B cell (primary cell): ENCODE measurements around the gene BPIFB2. TPM values are rescaled to one million over a fixed set of nuclear protein-coding genes. Genes with fewer than 3 reads are reported as not detected.
"Not testable (repeated sequence)": the region's sequence is repeated elsewhere in the genome, so short reads cannot be mapped to it uniquely, and the experiment has no call there.

Source experiments
- ATAC-seq: fragments of 200-7000 bp; cut with Tn5 transposase; one replicate; pipeline ENCODE4 v1.10.0; 2021; ENCODE audit warnings: low read depth, mild to moderate bottlenecking, moderate number of reproducible peaks, moderate library complexity
- CTCF ChIA-PET: fragments of 350-600 bp; sonication (Branson Sonifier 250); formaldehyde crosslinking; loops from one replicate; lab custom pipeline; 2021; ENCODE audit warnings: antibody characterized with exemption, inconsistent platforms; lab: Charles Lee
- POLR2A ChIA-PET: fragments of 350-600 bp; sonication (Branson Sonifier 250); formaldehyde crosslinking; loops from one replicate; lab custom pipeline; 2021; ENCODE audit warnings: antibody characterized with exemption; lab: Charles Lee
- DNase-seq: peaks from one replicate; pipeline ENCODE4 v3.0.0; 2013
- H2AFZ ChIP-seq: 2 replicates; pipeline ENCODE4 v1.6.1; 2012; ENCODE audit warnings: mild to moderate bottlenecking, low read depth, low read length; ENCODE audit not compliant: insufficient read depth, poor library complexity, severe bottlenecking
- H3K27ac ChIP-seq, 2 donors: 1 replicate in 1 of 2; 2 replicates in 1 of 2; pipeline ENCODE4 v1.5.1; 2012 to 2013; ENCODE audit warnings: low read length in 2 of 2, mild to moderate bottlenecking in 2 of 2, moderate library complexity in 1 of 2
- H3K27me3 ChIP-seq, 4 experiments: fragments of 200-600 bp in 1 of 4; sonication (generic) in 1 of 4; replicated peaks in 1 of 4; 1 replicate in 2 of 4; 2 replicates in 2 of 4; pipeline versions ENCODE4 v1.6.1 to v1.7.0; 2013 to 2016; ENCODE audit warnings: low read length in 3 of 4, mild to moderate bottlenecking in 2 of 4, mixed read lengths in 1 of 4, moderate library complexity in 1 of 4; ENCODE audit not compliant: insufficient read depth in 4 of 4, control insufficient read depth in 3 of 4; ENCODE audit errors: control extremely low read depth in 1 of 4
- H3K36me3 ChIP-seq, 2 experiments: replicated peaks in 1 of 2; 1 replicate in 1 of 2; 2 replicates in 1 of 2; pipeline versions ENCODE4 v1.6.1 to v1.7.1; 2013; ENCODE audit warnings: low read length in 1 of 2; ENCODE audit not compliant: insufficient read depth in 2 of 2, control insufficient read depth in 1 of 2; ENCODE audit errors: control extremely low read depth in 1 of 2, extremely low read depth in 1 of 2
- H3K4me1 ChIP-seq, 2 donors: fragments of 200-600 bp in 1 of 2; sonication (generic) in 1 of 2; 1 replicate in 1 of 2; 2 replicates in 1 of 2; pipeline versions ENCODE4 v1.5.1 to v1.6.1; 2013 to 2017; ENCODE audit warnings: low read length in 2 of 2; ENCODE audit not compliant: control insufficient read depth in 2 of 2, insufficient read depth in 2 of 2
- H3K4me2 ChIP-seq: replicated peaks from 2 replicates; pipeline ENCODE3; 2012; ENCODE audit warnings: mild to moderate bottlenecking, low read depth, low read length; ENCODE audit not compliant: poor library complexity, severe bottlenecking
- H3K4me3 ChIP-seq, 5 experiments: fragments of 200-600 bp in 1 of 5; sonication (generic) in 1 of 5; 1 replicate in 3 of 5; 2 replicates in 2 of 5; pipeline versions ENCODE4 v1.5.1 to v1.7.0; 2011 to 2016; ENCODE audit warnings: low read length in 4 of 5, mild to moderate bottlenecking in 4 of 5, low read depth in 2 of 5, control low read depth in 1 of 5, moderate library complexity in 1 of 5; ENCODE audit not compliant: insufficient read depth in 1 of 5; ENCODE audit errors: control extremely low read depth in 1 of 5, extremely low read depth in 1 of 5
- H3K79me2 ChIP-seq: fragments of 200-600 bp; sonication (generic); one replicate; pipeline ENCODE4 v1.6.0; 2016; ENCODE audit warnings: low read length; ENCODE audit not compliant: control insufficient read depth, insufficient read depth
- H3K9ac ChIP-seq: fragments of 200-600 bp; sonication (generic); 2 replicates; pipeline ENCODE4 v1.6.1; 2017; ENCODE audit warnings: mild to moderate bottlenecking, low read length, moderate library complexity
- H3K9me3 ChIP-seq, 3 donors: one replicate each; pipeline versions ENCODE4 v1.6.1 to v1.7.1; 2013; ENCODE audit warnings: low read length in 2 of 3; ENCODE audit not compliant: control insufficient read depth in 2 of 3, insufficient read depth in 1 of 3; ENCODE audit errors: control extremely low read depth in 1 of 3
- H4K20me1 ChIP-seq: 2 replicates; pipeline ENCODE4 v1.6.0; 2012; ENCODE audit warnings: mild to moderate bottlenecking, low read length; ENCODE audit not compliant: insufficient read depth, control insufficient read depth, poor library complexity, severe bottlenecking
- H3K27ac Mint-ChIP-seq: one replicate; pipeline ENCODE4 v1.8.0; 2021; ENCODE audit warnings: mixed read lengths
- H3K27me3 Mint-ChIP-seq: one replicate; pipeline ENCODE4 v1.8.0; 2021; ENCODE audit warnings: mixed read lengths
- H3K4me1 Mint-ChIP-seq: one replicate; pipeline ENCODE4 v1.8.0; 2021; ENCODE audit warnings: mixed read lengths
- H3K4me3 Mint-ChIP-seq: one replicate; pipeline ENCODE4 v1.8.0; 2021; ENCODE audit warnings: mixed read lengths
- H3K9me3 Mint-ChIP-seq: one replicate; pipeline ENCODE4 v1.8.0; 2022; ENCODE audit warnings: mixed read lengths; ENCODE audit not compliant: insufficient read depth
- CTCF ChIP-seq: fragments of 200-600 bp; IDR thresholded peaks from one replicate; pipeline ENCODE4 v1.8.0; 2022; ENCODE audit warnings: antibody characterized with exemption, mild to moderate bottlenecking
- EZH2 ChIP-seq: IDR thresholded peaks from 2 replicates; pipeline ENCODE4 v1.6.1; 2012; ENCODE audit warnings: borderline replicate concordance, low read depth, mild to moderate bottlenecking, moderate library complexity, low read length; ENCODE audit not compliant: insufficient read depth, poor library complexity, severe bottlenecking
- WGBS: methylation state at CpG from one replicate; pipeline ENCODE4 v1.1.5; 2013; ENCODE audit warnings: missing lambda C conversion rate; ENCODE audit not compliant: insufficient coverage; 5-methylcytosine and 5-hydroxymethylcytosine counted together
- intact Hi-C: fragments of 100-400 bp; cut with micrococcal nuclease; formaldehyde crosslinking; loops from one replicate; pipeline ENCODE4 v1.10.0; 2022
- polyA plus RNA-seq: library from polyadenylated mRNA; depleted of rRNA; stranded (reverse); fragments of >200 nt; gene quantifications from 2 replicates; pipeline ENCODE4 v1.2.3, GENCODE V29; 2012
- total RNA-seq, 2 donors: library from RNA; stranded (reverse); fragments of 120-200 nt in 1 of 2; gene quantifications; 1 replicate in 1 of 2; 2 replicates in 1 of 2; pipeline versions ENCODE4 v1.2.3 to v1.2.4, GENCODE V29; 2013 to 2022

The BPIFB2 gene
- total and polyA plus RNA-seq, 2 donors (not counting 1 experiment from before 2014, with no cell fraction given) = not detected

GRCh38 chr20:32973077-32973717 lies 34.3 kb upstream of the BPIFB2 start:
- H3K4me2 ChIP-seq = peak overlapping the region; percentile 75
- no peak for ATAC-seq
- WGBS = no CpG with 5 or more reads among the region's 10 CpGs
- POLR2A ChIA-PET = no interaction called here
- Mint-ChIP-seq H3K9me3 (no peaks in the 10 kb centered on the region), H3K4me3 (no peak overlapping the region), H3K27me3 (no peaks in the 10 kb centered on the region), H3K4me1 (peaks cover 14% of the 10 kb centered on the region), H3K27ac (no peak overlapping the region)
- intact Hi-C loops = no loop called here
- H3K4me1 ChIP-seq = peaks cover 36 to 53% of the 10 kb centered on the region in 2 donors
- no peaks in the 10 kb centered on the region for H4K20me1 ChIP-seq
- peaks cover 0 to 35% (median 0%) of the 10 kb centered on the region in 3 donors for H3K9me3 ChIP-seq
- no peaks in the 10 kb centered on the region for H3K79me2 ChIP-seq
- H3K27ac ChIP-seq = peak overlapping the region; percentile 99
- CTCF ChIA-PET = interaction anchor here (2.4 kb wide), 1 partner anchor 71 kb away, joined by 11 read pairs; no protein-coding TSS in a partner anchor
- H3K9ac ChIP-seq = peak overlapping the region; percentile 61
- H3K4me3 ChIP-seq = no peak overlapping the region
- no peak for DNase-seq
- TF ChIP-seq EZH2 (no peak), CTCF (no peak)
- no peaks in the 10 kb centered on the region for H3K27me3 ChIP-seq
- no peaks in the 10 kb centered on the region for H3K36me3 ChIP-seq
- H2AFZ ChIP-seq = no peak overlapping the region

- H3K27me3 ChIP-seq, H3K27ac ChIP-seq, H2AFZ ChIP-seq, H4K20me1 ChIP-seq, H3K9ac ChIP-seq, H3K36me3 ChIP-seq, H3K4me3 Mint-ChIP-seq, H3K4me2 ChIP-seq, H3K79me2 ChIP-seq, DNase-seq, H3K4me3 ChIP-seq, H3K4me1 Mint-ChIP-seq, ATAC-seq, H3K9me3 Mint-ChIP-seq, POLR2A ChIA-PET, H3K27me3 Mint-ChIP-seq, intact Hi-C loops: not testable (repeated sequence)
- CTCF ChIA-PET = interaction anchor here (2.4 kb wide), 1 partner anchor 73 kb away, joined by 11 read pairs; no protein-coding TSS in a partner anchor
- Histone ChIP-seq H3K9me3 (peaks cover 0 to 38% (median 0%) of the 10 kb centered on the region in 3 donors), H3K4me1 (peaks cover 36 to 46% of the 10 kb centered on the region in 2 donors)
- WGBS = 94% methylated on average over 9 of the region's 9 CpGs
- H3K27ac Mint-ChIP-seq = peak overlapping the region; percentile 5
These were observed 33.1 kb upstream of the BPIFB2 start for GRCh38 chr20:32974204-32975064.

- H3K9ac ChIP-seq, H3K79me2 ChIP-seq, H3K4me3 ChIP-seq, H3K27ac ChIP-seq, ATAC-seq, H3K27me3 ChIP-seq, H3K36me3 ChIP-seq, H3K4me3 Mint-ChIP-seq, H3K4me2 ChIP-seq, H3K4me1 Mint-ChIP-seq, POLR2A ChIA-PET, H4K20me1 ChIP-seq, H3K27me3 Mint-ChIP-seq, H2AFZ ChIP-seq, intact Hi-C loops, H3K9me3 Mint-ChIP-seq, H3K27ac Mint-ChIP-seq, DNase-seq: not testable (repeated sequence)
- H3K9me3 ChIP-seq = peaks cover 0 to 41% (median 0%) of the 10 kb centered on the region in 3 donors
- 100% methylated on average over 3 of the region's 4 CpGs for WGBS
- peaks cover 34 to 39% of the 10 kb centered on the region in 2 donors for H3K4me1 ChIP-seq
- CTCF ChIA-PET = interaction anchor here (2.4 kb wide), 1 partner anchor 73 kb away, joined by 11 read pairs; no protein-coding TSS in a partner anchor
These were observed 32.4 kb upstream of the BPIFB2 start for GRCh38 chr20:32975121-32975520.
